ENCODE measurements around the gene MAML3.

MAML3 gene

DNA sequence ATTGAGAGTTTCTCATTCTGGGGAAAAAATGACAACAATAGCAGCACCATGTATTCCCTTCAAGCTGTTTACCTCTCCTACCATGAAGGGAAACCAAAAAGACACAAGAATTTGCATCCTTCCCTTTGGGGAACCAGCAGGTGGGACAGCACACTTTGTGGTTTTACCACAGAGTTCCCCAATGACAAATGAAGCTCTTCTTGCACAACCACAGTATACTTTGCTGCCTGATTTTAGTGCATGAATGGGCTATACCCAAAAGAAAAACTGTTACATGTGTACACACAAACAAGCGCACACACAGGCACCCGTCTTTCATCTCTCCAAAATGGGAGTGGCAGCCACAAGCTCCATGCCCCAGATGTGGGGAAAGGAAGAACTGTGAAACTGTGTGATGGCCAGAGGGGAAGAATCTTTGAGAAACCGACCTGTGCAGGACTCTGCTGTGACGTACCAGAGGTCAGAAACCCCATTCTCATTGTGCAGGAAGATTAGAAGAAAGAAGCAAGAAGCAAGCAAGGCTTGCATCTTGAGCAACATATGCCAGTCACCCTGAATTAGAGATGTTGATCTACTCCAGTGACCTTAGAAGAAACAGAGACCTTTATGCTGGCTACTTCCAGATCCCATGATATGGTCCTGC is 2.7 kb upstream of the MAML3 start:
- DNase-seq (ENCODE audit: low read depth in 2 of 2) = no peak

DNA sequence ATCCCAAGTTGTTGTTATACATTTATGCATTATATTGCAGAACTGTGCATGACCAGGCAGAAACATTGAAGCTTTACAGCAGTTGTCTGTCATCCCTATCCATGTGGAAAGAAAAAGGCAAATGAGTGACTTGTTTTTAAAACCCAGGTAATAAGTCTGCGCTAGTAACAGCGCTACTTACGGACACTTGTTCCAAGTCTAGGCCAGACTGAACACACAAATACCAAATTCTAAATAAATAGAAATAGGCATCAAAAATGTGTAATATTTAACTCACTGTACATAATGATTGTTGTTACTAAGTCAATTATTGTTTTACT is 548 bp upstream of the MAML3 start:
- no peak for DNase-seq (ENCODE audit: low read depth in 2 of 2)

DNA sequence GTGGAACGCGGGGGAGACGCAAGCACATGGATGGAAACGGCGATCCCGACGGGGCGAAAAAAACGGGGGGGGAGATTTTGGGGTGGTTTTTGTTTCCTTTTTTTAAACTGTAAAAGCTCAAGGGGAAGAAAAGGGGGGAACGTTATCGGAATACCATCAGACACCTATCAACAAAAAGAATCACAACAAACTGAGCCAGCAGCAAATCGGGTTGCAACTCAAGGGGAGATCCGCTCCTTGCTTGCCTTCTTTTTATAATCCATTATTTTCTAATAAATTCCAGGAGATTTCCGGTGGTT is 616 bp downstream of the MAML3 start:
- DNase-seq (ENCODE audit: low read depth in 2 of 2) = no peak

DNA sequence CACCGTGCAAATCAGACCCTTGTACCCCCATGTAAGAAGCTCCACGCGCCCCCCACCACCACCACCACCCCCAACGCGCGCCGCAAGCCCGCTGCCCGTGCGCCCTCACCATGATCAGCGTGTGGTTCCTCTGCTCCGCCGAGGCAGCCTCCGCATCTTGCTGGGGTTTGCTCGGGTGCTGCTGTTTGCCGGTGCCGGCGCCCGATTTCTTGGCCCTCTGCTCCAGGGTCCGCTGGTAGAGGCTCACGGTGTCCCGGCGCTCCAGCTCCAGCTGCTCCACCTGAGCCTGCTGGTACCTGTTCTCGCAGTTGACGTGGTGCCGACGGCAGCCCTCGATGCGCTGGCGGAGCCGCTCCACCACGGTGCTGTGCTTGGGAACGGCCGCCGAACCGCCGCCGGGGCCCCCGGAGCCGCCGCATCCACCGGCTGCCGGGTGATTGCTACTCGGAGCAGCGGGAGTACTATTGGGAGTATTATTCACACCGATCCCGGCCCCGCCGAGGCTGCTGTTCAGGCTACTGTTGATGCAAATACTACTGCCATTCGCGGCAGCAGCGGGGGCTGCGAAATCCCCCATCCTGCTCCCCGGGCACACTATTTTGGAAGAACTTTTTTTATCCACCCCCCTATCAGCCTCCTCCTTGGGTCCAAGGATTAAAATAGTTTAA is 1.1 kb downstream of the MAML3 start:
- peak in 1 of 2 donors; percentile 3 for DNase-seq (ENCODE audit: low read depth in 2 of 2)

DNA sequence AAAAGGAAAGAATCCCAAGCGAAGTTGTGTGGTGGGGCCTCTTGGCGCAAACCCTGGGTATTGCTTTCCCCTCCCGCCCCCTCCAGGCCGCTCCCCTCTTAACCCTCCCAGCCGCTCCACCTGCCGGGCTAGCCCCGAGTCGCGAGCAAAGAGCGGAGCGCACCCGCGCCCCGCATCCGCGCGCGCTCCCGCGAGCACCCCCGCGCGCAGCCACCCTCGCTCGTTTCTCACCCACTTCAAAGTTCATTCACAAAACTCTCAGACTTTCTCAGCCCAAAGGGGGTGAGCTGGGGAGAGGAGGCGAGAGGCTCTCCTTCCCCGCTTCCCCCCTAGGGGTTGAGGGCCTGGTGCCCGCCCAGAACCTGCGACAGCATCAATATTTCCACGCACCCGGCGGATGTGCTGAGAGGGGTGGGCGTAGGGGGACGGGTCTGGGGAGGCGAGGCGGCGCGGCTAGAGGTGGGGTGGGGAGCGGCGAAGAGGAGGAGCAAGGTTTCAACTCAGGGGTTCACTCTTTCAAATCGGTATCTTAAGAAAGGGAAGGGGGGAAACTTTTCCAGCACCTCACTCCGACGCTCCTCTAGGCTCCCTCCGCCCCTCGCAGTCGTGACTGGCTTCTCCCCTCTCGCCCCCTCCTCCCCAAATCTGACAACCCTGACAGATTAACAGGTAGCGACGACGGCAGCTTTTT is 1.8 kb downstream of the MAML3 start:
- DNase-seq (ENCODE audit: low read depth in 2 of 2) = peak; percentile 76 to 86

DNA sequence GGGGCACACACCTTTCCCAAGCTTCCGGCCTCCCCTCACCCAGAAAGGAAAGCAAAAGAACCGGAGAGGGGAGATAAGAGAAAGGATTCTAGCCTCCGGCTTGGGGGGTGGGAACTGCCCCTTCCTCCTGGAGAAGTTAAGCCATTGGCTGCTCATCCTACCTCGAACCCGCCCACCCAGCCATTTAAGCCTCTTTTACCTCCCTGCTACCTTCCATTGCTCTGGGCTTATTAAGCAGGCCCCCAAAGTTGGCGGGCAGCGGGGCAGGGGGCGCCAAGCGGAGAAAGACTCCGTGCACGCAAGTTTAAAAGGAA is 2.3 kb downstream of the MAML3 start:
- DNase-seq (ENCODE audit: low read depth in 2 of 2) = peak in 1 of 2 donors; percentile 42

DNA sequence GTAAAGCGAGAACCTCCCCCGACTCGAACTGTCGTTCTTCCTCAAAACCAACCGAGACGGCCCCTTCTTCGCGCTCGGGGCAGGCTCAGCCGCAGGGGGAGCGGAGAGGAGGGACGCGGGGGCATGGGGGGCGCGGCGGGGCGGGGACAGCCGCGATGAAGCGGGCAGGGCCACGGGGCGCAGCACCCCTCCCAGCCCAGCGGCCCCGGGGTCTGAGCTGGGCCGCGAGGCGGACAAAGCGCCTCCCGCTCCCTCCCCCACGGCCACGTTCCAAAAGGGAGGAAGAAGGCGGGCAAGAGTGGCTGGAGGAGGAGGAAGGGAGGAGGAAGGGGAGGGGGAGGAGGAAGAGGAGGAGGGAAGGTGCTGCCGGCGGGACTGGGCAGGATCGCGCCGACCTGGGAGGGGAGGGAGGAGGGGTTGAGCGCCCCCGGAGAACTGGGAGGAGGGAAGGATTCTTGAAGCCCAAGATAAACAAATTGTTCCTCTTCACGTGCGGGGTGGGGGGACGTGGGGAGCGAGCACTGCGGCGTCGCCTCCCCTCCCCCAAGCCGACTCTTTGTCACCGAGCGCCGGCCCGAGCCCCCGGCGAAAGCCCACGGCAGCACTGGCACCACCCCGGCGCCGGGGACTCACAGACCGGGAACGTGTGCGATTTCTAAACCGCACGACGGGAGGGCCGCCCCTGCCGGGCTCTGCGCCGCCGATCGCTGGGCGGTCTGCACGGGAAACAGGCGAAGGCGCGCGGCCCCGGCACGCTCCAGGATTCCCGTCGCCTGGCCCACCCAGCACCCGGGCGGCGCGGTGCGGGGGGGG is 2.9 kb downstream of the MAML3 start:
- peak; percentile 55 to 57 for DNase-seq (ENCODE audit: low read depth in 2 of 2)

DNA sequence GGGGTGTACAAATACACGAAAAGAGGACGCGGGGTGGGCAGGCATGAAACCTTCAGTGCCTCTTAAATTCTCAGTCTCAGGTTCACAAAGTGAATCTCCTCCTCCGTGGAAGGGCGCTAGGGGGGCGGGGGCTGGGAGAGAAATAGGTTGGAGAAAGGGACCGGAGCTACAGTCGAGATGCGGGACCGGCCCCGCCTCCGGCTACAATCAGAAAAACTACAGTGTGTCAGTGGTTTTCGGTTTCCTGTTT is 3.4 kb downstream of the MAML3 start:
- no peak for DNase-seq (ENCODE audit: low read depth in 2 of 2)

DNA sequence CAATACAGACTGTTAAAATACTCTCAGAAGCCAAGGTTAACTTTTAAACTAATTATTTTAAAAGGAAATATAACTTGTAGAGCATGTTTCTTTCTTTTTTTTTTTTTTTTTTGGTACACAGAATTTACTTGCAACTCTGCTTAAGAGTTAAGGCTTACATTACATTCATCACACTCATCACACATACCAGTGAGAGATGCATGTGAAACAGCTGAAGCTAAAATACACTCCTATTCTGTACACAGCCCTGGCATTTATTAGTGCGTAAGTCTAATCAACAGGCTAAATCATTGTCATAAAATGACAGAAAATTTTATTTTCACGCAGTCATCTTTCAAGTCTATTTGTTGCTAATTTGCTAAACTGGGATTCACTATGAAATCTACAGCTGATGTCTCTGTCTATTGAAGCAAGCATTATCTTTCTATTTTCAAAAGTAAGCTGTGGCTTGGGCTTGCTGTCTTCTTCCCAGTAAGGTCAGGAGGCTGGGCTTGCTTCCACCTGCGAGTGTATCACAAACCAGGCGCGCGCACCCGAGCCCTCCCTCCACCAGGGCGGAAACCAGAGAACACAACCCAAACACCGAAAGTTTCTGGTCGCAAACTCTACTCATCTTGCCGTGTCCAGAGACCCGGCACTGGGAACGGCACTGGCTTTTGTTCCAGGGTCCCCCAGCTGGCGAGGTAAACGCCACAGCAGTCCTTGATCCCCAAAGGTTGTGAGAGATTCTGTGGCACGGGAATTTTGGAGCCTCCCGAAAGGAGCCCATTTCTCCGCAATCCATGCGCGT is 3.9 kb downstream of the MAML3 start:
- DNase-seq (ENCODE audit: low read depth in 2 of 2) = peak in 1 of 2 donors; percentile 41

DNA sequence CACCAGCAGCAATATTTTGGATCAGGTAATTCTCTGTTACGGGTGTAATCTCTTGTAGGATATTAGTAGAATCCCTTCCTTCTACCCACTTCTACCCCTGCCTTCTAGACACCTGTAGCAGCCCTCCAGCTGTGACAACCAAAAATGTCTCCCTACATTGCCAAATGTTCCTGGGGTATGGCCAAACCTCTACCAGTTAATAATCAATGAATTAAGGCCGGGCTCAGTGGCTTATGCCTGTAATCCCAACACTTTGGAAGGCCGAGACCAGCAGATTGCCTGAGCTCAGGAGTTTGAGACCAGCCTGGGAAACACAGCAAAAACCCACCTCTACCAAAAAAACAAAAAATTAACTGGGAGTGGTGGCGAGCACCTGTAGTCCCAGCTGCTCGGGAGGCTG is 9.9 kb downstream of the MAML3 start:
- no peak for DNase-seq (ENCODE audit: low read depth in 2 of 2)

DNA sequence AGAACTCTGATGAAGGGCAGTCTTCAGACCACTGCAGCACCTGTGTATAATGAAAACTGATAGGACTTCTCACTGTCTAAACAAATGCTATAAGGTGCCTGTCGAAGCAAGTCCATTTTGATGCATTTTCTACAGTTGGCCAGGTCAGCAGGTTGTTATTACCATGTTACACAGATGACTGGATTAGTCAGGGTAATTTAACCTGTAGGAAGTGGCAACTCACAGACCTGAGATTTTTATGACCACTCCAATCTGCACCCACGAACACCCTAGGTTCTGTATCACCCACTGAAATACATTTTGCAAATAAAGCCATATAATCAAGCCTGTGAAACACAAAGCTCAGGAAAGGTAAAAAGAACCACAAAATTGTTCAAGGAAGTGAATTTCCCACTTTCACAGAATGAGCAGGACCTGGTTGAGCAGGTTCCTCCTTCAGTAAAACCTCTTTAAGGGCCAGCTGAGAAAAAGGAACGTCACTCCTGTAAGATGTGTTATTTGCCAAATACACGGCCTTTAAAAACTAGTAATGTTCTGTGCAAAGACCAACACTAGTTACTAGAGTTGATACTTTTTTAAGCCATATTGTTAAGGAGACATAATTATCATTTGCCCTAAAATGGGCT is 12.7 kb downstream of the MAML3 start:
- DNase-seq (ENCODE audit: low read depth in 2 of 2) = no peak

DNA sequence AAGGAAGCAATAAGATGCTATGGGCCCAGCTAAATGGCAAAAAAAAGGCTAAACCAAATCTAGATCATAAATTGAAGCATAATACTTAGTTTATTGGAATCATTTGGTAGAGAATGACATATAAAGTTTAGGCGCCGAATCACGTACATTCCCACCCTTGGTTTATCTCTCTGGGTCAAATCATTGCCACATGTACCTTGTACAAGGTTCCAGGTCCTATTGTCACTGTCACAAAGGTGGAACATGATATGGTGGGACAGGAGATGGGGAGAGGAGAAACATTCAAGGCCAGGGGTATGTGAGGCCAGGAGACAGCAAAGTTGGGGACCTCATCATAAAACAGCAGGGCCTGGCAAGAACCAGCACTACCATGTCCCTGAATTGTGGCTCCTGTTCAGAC is 13.4 kb downstream of the MAML3 start:
- DNase-seq (ENCODE audit: low read depth in 2 of 2) = no peak

DNA sequence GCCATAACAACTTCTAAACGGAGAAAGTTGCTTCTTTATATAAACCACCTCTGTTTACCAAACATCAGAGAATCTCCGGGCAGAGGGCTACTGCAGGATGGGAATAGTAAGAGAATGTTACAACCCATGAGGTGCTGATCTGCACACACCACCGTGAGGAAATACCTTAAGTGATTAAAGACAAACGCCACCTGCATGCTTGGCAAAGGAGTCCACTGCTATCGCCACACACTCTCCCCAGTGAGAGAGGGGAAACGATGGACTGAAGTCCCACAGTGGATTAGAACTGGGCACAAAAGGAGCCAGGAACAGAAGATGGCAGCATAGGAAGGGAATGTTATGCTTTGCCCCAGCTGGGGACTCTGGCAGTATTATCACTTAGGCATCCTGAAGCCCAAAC is 15.6 kb downstream of the MAML3 start:
- no peak for DNase-seq (ENCODE audit: low read depth in 2 of 2)

DNA sequence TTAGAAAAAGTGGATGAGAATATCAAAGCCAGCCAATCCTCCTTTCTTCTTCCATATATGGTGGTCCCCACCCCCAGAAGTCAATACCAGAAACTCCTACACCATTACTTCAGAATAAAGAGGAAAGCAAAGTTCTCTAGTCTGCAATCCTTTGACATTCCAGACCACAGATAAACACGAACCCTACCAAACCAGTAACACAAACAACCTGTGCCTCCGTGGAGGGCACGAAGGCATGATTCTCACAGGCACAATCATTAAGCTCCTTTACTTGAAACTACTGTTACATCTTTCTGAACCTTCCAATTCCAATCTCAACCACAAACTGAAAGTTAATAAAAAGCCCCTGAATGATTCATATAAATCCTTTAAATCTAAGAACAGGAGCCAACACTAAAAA is 16.3 kb downstream of the MAML3 start:
- DNase-seq (ENCODE audit: low read depth in 2 of 2) = no peak

DNA sequence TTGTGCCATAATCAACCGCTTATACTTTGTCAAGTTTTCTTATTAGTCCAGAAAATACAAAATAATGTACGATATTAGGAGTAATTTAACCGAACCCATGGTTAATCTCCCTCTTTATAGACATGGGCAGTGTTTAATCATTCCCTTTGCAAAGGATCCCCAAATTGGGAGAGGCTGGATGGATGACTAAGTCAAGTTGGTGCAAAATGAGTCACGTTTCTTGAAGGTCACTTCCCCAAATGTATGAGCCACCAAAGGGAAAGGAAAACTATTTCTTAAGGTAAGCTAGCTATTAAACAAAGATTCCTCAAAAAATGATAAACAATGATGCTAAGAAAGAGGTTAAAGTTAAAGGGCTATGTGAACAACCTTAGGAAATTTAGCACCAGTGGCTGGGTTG is 17.5 kb downstream of the MAML3 start:
- no peak for DNase-seq (ENCODE audit: low read depth in 2 of 2)

DNA sequence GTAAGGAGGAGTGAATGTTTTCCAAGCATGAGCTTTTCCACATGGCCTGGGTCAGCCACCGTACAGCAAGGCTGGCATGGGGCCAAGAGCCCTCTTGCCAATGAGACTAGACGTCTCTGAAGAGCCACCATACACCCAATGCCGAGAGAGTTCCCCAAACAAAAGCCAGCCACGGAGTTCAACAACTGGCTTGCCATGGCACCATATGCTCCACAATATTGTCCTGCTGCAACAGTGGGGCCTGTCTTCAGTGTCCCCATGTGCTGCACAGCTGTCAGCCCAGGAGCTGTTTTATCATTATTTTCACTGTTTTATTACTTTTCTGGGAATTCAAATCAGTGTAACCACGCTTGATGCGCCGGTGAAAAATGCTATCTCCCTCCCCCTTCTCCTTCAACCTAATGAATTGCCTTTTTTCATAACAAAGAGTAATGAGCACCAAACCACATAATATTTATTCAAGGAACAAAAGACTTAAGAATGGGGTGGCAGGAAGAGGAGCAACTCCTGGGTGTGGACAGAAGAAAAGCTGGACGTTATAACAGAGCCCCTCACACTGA is 18.4 kb downstream of the MAML3 start:
- DNase-seq (ENCODE audit: low read depth in 2 of 2) = no peak

DNA sequence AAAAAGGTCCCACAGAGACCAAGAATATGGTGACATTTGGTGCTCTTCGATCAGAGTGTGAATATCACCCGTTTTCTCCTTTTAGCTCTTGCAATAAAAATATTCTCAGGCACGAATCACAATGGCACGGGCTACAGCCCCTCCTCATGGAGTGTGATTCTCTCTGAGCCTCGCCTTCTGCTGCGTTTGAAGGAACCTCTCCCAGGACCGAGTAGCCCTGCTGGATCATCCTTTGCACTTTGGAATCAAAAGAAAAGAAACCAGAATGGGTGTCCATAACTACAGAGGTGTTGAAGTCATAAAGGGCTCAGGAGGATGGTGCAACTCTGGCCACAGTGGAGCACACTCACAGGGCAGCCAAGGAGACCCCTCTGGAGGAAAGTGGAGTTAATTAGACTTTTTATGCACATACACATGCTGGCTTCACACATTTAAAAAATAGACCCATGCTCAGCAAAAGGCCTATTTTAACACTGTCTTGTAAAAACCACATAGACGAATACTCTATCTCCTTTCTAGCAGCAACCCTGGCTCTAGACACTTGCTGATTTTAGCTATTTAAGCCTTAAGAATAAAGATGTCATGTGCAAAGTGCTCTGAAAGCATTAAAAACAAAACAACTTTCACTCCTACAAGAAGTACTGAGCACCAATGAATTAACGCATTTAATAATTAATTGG is 19.1 kb downstream of the MAML3 start:
- DNase-seq (ENCODE audit: low read depth in 2 of 2) = no peak

DNA sequence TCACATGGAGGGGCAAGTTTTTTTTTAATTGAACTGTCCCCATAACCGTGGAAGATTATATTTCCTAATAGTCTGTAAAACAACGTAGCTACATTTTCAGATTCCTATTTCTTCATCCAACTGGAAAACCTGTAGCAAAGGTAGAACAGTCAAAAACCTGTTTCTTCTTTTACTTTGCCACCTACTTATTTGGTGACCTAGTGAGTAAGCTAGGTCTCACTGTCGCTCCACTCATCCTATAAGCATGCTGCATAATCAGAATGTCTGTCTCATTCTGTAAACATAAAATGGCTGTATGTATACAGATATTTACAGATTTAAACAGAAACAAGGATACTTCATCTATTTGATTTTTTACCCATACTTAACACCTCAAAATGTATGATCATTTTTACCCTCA is 20.4 kb downstream of the MAML3 start:
- no peak for DNase-seq (ENCODE audit: low read depth in 2 of 2)

DNA sequence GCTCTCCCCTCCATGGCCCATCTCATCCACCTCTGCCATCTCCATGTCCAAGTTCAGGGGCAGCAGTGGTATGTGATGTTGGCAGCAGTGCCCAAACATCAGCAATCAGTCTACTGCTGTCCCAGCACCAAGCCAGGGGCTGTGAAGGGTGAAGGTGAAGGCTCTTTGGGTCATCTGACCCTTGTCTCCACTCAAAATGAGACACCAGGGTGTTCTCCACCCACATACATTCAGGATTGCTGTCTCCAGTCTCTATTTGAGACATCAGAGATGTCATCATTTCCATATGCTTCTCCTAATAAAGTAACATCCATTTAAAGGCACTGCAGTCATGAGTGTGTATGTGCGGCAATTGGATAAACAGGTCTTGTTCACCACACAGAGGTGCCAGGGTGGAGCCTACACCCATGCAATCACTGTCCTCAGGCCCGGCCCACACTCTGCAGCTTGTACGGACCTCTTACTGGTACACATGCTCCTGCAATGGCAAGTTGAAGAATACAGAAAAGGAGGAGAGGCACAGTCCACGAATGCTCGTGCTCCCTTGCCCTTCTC is 22.2 kb downstream of the MAML3 start:
- no peak for DNase-seq (ENCODE audit: low read depth in 2 of 2)

DNA sequence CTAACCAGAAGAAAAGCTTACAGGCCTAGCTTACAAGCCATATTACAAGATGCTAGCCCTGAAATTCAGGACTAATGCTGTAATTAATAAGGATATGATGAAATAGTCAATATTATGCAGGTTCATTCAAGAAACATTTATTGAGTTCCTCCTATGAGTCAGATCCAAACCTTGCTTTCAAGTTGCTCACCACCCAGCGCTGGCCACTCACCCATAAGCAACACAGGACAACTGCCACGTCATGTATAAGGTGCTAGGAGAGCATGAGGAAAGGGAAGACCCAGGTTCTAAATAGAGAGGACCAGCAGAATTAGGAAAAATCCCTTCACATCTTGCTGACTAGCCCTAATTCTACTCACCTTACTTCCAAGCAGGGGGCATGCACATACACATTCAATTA is 23.3 kb downstream of the MAML3 start:
- DNase-seq (ENCODE audit: low read depth in 2 of 2) = no peak

DNA sequence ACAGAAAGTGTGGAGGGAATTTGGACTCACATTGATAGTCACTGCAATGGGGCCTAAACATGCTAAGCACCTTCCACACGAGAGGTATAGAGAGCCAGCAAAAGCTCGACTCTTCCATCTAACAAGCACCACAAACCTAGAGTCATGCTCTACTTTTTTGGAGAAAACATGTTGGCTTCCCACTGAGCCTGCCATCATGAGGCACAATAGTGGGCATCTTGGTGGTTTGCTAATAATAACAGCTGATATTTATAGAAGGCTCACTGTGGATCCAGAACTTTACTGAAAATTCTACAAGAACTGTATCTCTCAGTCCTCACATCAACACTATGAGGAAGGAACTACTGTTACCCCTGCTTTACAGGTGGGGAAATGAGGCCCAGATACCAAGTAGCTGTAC is 26.6 kb downstream of the MAML3 start:
- DNase-seq (ENCODE audit: low read depth in 2 of 2) = no peak
